ENCODE measurements around the gene FNTB. TPM values are rescaled to one million over a fixed set of nuclear protein-coding genes. Genes with fewer than 3 reads are reported as not detected.

The FNTB gene
- total RNA-seq, 1 experiment from 2014 or later, result 14.2 TPM

DNA sequence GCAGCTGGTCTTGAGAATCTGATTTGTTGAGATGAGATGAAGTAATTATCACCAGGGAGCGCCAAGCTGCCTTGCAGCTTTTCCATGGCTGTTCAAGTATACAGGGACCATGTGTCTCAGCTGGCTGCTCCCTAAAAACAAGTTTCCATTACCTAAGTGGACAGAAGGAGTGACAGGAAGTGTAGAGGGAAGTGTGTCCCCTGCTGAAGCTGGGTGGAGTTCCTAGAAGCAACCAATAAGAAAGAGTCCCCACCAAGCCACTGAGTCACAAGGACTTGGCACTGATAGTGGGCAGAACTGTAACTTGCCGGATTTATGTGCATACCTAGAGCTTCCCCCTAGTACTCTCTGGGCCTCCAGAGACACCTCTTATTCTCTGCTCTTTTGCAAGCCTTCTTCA lies 42.7 kb upstream of the FNTB start:
- Mint-ChIP-seq H3K27ac (peak overlapping the region; percentile 34; the same call in 1 of the 2 replicates), H3K4me3 (no peak overlapping the region), H3K36me3 (peaks cover 8% of the 10 kb centered on the region), H3K27me3 (ENCODE audit: low read depth) (no peaks in the 10 kb centered on the region), H3K4me1 (peaks cover 24% of the 10 kb centered on the region), H3K9me3 (no peaks in the 10 kb centered on the region)
- TF ChIP-seq ZNF317 (CRISPR knock-in tag; IDR thresholded peaks at IDR 0.05; ENCODE audit: borderline replicate concordance, low read depth), result no peak
- TF ChIP-seq, protein P1, sequence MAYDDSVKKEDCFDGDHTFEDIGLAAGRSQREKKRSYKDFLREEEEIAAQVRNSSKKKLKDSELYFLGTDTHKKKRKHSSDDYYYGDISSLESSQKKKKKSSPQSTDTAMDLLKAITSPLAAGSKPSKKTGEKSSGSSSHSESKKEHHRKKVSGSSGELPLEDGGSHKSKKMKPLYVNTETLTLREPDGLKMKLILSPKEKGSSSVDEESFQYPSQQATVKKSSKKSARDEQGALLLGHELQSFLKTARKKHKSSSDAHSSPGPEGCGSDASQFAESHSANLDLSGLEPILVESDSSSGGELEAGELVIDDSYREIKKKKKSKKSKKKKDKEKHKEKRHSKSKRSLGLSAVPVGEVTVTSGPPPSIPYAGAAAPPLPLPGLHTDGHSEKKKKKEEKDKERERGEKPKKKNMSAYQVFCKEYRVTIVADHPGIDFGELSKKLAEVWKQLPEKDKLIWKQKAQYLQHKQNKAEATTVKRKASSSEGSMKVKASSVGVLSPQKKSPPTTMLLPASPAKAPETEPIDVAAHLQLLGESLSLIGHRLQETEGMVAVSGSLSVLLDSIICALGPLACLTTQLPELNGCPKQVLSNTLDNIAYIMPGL (CRISPR knock-in tag; IDR thresholded peaks at IDR 0.05), result no peak
- no peak for TF ChIP-seq EMX1 (CRISPR knock-in tag; IDR thresholded peaks at IDR 0.05)
- TF ChIP-seq ATF1 (CRISPR knock-in tag; IDR thresholded peaks at IDR 0.05), result no peak
- TF ChIP-seq ZNF219 (CRISPR knock-in tag; IDR thresholded peaks at IDR 0.05; ENCODE audit: borderline replicate concordance), result no peak
- TF ChIP-seq, protein P2, sequence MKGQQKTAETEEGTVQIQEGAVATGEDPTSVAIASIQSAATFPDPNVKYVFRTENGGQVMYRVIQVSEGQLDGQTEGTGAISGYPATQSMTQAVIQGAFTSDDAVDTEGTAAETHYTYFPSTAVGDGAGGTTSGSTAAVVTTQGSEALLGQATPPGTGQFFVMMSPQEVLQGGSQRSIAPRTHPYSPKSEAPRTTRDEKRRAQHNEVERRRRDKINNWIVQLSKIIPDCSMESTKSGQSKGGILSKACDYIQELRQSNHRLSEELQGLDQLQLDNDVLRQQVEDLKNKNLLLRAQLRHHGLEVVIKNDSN (CRISPR knock-in tag; IDR thresholded peaks at IDR 0.05), result no peak
- TF ChIP-seq, protein P3, sequence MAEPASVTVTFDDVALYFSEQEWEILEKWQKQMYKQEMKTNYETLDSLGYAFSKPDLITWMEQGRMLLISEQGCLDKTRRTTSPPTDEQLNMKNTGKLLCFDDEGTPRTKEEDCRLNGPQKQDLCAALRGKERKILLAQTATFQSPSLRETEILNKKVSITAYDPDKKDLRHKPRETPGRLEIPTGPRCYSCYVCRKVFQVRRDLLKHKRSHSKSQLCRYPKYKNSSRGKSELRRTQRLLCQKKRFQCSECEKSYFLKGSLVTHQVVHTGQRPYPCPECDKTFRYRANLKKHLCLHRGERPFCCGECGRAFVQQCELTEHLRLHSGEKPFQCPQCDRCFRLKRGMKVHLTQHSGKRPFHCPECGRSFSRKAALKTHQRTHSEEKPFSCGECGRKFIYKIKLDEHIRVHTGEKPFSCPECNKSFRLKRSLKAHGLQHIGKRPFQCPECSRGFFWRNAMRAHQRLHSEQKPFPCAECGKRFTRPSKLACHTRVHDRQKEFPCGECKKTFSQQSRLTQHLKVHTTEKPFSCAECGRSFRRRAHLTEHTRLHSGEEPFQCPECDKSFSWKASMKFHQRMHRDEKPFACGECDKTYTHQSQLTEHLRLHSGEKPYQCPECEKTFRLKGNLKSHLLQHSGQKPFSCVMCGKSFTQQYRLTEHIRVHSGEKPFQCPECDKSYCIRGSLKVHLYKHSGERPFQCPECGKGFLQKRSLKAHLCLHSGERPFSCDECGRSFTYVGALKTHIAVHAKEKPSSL (CRISPR knock-in tag; conservative IDR thresholded peaks at IDR 0.05), result no peak
- no peak for TF ChIP-seq ZBTB21 (CRISPR knock-in tag; IDR thresholded peaks at IDR 0.05; ENCODE audit: borderline replicate concordance)
- TF ChIP-seq, protein P4, sequence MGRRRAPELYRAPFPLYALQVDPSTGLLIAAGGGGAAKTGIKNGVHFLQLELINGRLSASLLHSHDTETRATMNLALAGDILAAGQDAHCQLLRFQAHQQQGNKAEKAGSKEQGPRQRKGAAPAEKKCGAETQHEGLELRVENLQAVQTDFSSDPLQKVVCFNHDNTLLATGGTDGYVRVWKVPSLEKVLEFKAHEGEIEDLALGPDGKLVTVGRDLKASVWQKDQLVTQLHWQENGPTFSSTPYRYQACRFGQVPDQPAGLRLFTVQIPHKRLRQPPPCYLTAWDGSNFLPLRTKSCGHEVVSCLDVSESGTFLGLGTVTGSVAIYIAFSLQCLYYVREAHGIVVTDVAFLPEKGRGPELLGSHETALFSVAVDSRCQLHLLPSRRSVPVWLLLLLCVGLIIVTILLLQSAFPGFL (CRISPR knock-in tag; IDR thresholded peaks at IDR 0.05; ENCODE audit: borderline replicate concordance), result no peak
- TF ChIP-seq, protein P5, sequence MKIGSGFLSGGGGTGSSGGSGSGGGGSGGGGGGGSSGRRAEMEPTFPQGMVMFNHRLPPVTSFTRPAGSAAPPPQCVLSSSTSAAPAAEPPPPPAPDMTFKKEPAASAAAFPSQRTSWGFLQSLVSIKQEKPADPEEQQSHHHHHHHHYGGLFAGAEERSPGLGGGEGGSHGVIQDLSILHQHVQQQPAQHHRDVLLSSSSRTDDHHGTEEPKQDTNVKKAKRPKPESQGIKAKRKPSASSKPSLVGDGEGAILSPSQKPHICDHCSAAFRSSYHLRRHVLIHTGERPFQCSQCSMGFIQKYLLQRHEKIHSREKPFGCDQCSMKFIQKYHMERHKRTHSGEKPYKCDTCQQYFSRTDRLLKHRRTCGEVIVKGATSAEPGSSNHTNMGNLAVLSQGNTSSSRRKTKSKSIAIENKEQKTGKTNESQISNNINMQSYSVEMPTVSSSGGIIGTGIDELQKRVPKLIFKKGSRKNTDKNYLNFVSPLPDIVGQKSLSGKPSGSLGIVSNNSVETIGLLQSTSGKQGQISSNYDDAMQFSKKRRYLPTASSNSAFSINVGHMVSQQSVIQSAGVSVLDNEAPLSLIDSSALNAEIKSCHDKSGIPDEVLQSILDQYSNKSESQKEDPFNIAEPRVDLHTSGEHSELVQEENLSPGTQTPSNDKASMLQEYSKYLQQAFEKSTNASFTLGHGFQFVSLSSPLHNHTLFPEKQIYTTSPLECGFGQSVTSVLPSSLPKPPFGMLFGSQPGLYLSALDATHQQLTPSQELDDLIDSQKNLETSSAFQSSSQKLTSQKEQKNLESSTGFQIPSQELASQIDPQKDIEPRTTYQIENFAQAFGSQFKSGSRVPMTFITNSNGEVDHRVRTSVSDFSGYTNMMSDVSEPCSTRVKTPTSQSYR (CRISPR knock-in tag; IDR thresholded peaks at IDR 0.05), result no peak
- no peak for TF ChIP-seq ZNF671 (CRISPR knock-in tag; IDR thresholded peaks at IDR 0.05)
- no peak for TF ChIP-seq CBFB (CRISPR knock-in tag; IDR thresholded peaks at IDR 0.05; ENCODE audit: low read depth)
- TF ChIP-seq ZNF138 (CRISPR knock-in tag; conservative IDR thresholded peaks at IDR 0.05), result no peak
- TF ChIP-seq, protein P6, sequence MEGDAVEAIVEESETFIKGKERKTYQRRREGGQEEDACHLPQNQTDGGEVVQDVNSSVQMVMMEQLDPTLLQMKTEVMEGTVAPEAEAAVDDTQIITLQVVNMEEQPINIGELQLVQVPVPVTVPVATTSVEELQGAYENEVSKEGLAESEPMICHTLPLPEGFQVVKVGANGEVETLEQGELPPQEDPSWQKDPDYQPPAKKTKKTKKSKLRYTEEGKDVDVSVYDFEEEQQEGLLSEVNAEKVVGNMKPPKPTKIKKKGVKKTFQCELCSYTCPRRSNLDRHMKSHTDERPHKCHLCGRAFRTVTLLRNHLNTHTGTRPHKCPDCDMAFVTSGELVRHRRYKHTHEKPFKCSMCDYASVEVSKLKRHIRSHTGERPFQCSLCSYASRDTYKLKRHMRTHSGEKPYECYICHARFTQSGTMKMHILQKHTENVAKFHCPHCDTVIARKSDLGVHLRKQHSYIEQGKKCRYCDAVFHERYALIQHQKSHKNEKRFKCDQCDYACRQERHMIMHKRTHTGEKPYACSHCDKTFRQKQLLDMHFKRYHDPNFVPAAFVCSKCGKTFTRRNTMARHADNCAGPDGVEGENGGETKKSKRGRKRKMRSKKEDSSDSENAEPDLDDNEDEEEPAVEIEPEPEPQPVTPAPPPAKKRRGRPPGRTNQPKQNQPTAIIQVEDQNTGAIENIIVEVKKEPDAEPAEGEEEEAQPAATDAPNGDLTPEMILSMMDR (IDR thresholded peaks at IDR 0.05), result no peak
- POLR2A ChIA-PET, result interaction anchor here (0.5 to 0.9 kb wide), 2 partner anchors 70 to 227 kb away, joined by 3 read pairs; no protein-coding TSS in a partner anchor
- CTCF ChIA-PET, result interaction anchor here (0.8 to 4.5 kb wide), 4 partner anchors 9 to 43 kb away, joined by 3 to 22 read pairs (median 8); partner anchors contain the start of gene FNTB
- no peak for ATAC-seq
- no peak for DNase-seq (ENCODE audit: low spot score)

DNA sequence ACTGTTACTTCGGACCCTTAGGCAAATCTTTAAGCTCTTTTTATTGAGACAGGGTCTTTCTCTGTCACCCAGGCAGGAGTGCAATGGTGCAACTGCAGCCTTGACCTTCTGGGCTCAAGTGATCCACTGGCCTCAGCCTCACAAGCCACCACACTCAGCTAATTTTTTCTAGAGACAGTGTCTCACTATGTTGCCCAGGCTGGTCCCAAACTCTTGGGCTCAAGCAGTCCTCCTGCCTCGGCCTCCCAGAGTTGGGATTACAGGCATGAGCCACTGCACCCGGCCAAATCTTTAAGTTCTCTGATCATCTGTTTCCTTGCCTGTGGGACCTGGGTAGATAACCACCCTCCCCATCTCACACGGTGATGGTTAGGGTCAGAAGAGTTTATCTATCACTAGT lies 41.8 kb upstream of the FNTB start:
- ChIA-PET CTCF (interaction anchor here (1.4 to 4.5 kb wide), 3 partner anchors 9 to 42 kb away, joined by 4 to 22 read pairs (median 12); partner anchors contain the start of gene FNTB), POLR2A (no interaction called here)
- Mint-ChIP-seq H3K4me1 (peaks cover 24% of the 10 kb centered on the region), H3K27me3 (ENCODE audit: low read depth) (no peaks in the 10 kb centered on the region), H3K36me3 (peaks cover 12% of the 10 kb centered on the region), H3K9me3 (no peaks in the 10 kb centered on the region), H3K4me3 (no peak overlapping the region), H3K27ac (no peak overlapping the region)
- ATAC-seq (no peak), DNase-seq (ENCODE audit: low spot score) (no peak)
- TF ChIP-seq, protein P4 (CRISPR knock-in tag; IDR thresholded peaks at IDR 0.05; ENCODE audit: borderline replicate concordance), result no peak
- TF ChIP-seq, protein P7, sequence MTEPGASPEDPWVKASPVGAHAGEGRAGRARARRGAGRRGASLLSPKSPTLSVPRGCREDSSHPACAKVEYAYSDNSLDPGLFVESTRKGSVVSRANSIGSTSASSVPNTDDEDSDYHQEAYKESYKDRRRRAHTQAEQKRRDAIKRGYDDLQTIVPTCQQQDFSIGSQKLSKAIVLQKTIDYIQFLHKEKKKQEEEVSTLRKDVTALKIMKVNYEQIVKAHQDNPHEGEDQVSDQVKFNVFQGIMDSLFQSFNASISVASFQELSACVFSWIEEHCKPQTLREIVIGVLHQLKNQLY (CRISPR knock-in tag; IDR thresholded peaks at IDR 0.05), result no peak
- TF ChIP-seq, protein P8, sequence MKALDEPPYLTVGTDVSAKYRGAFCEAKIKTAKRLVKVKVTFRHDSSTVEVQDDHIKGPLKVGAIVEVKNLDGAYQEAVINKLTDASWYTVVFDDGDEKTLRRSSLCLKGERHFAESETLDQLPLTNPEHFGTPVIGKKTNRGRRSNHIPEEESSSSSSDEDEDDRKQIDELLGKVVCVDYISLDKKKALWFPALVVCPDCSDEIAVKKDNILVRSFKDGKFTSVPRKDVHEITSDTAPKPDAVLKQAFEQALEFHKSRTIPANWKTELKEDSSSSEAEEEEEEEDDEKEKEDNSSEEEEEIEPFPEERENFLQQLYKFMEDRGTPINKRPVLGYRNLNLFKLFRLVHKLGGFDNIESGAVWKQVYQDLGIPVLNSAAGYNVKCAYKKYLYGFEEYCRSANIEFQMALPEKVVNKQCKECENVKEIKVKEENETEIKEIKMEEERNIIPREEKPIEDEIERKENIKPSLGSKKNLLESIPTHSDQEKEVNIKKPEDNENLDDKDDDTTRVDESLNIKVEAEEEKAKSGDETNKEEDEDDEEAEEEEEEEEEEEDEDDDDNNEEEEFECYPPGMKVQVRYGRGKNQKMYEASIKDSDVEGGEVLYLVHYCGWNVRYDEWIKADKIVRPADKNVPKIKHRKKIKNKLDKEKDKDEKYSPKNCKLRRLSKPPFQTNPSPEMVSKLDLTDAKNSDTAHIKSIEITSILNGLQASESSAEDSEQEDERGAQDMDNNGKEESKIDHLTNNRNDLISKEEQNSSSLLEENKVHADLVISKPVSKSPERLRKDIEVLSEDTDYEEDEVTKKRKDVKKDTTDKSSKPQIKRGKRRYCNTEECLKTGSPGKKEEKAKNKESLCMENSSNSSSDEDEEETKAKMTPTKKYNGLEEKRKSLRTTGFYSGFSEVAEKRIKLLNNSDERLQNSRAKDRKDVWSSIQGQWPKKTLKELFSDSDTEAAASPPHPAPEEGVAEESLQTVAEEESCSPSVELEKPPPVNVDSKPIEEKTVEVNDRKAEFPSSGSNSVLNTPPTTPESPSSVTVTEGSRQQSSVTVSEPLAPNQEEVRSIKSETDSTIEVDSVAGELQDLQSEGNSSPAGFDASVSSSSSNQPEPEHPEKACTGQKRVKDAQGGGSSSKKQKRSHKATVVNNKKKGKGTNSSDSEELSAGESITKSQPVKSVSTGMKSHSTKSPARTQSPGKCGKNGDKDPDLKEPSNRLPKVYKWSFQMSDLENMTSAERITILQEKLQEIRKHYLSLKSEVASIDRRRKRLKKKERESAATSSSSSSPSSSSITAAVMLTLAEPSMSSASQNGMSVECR (CRISPR knock-in tag; IDR thresholded peaks at IDR 0.05; ENCODE audit: borderline replicate concordance), result no peak
- TF ChIP-seq GABPB1 (CRISPR knock-in tag; IDR thresholded peaks at IDR 0.05), result no peak
